H1 (cell line): ENCODE results near the gene LRP5. TPM values are rescaled to one million over a fixed set of nuclear protein-coding genes. Genes with fewer than 3 reads are reported as not detected.

Experiments
- CHD1 ChIP-seq: IDR thresholded peaks from 2 replicates; pipeline ENCODE4 v1.6.1; 2012; ENCODE audit warnings: low read depth, low read length, improper control_type of control experiment
- JUN ChIP-seq: IDR thresholded peaks from 2 replicates; pipeline ENCODE4 v1.6.1; 2011; ENCODE audit warnings: low read depth, mild to moderate bottlenecking, improper control_type of control experiment, low read length
- KDM5A ChIP-seq: fragments of 200-600 bp; IDR thresholded peaks from 2 replicates; pipeline ENCODE4 v1.7.1; 2012; ENCODE audit warnings: mild to moderate bottlenecking, low read length, inconsistent platforms, mixed read lengths
- NANOG ChIP-seq: IDR thresholded peaks from 2 replicates; pipeline ENCODE4 v1.6.1; 2011; ENCODE audit warnings: low read length, low read depth, mild to moderate bottlenecking, inconsistent platforms; ENCODE audit not compliant: insufficient read depth, poor library complexity, severe bottlenecking
- RNF2 ChIP-seq: fragments of 200-900, 300-1000 bp; sonication (generic); IDR thresholded peaks from 2 replicates; pipeline ENCODE4 v1.7.1; 2016; ENCODE audit warnings: borderline replicate concordance, low read depth, mild to moderate bottlenecking, antibody characterized with exemption, low read length; ENCODE audit not compliant: poor library complexity, severe bottlenecking; ENCODE audit errors: missing control alignments
- TAF7 ChIP-seq: optimal IDR thresholded peaks from 2 replicates; pipeline ENCODE3; 2011; ENCODE audit warnings: low read depth, mild to moderate bottlenecking, inconsistent platforms, low read length, moderate library complexity, borderline replicate concordance
- TEAD4 ChIP-seq: IDR thresholded peaks from 2 replicates; pipeline ENCODE4 v1.6.1; 2012; ENCODE audit warnings: low read depth, low read length, inconsistent platforms, mixed read lengths
- polyA plus RNA-seq, 7 experiments: library from polyadenylated mRNA; depleted of rRNA in 3 of 7; stranded (reverse) in 5 of 7; unstranded in 2 of 7; fragments of >200 nt in 5 of 7; fragments of 200-250 nt in 2 of 7; gene quantifications; 1 replicate in 5 of 7; 2 replicates in 1 of 7; 4 replicates in 1 of 7; pipeline versions ENCODE4 v1.2.1 to v1.2.3, GENCODE V29; 2011 to 2013; ENCODE audit warnings: missing spikeins in 2 of 7, mixed read lengths in 2 of 7
- total RNA-seq: library from RNA; stranded (reverse); fragmentation: NEBNext Ultra II Directional; extraction: Animal tissue kit (Norgen Biotek cat#: 25700); gene quantifications from 2 replicates; pipeline ENCODE4 v1.2.1, GENCODE V29; 2021
- TF ChIP-seq, protein P1 (sequence below): fragments of 300-600 bp; sonication (generic); IDR thresholded peaks from 2 replicates; pipeline ENCODE4 v1.7.1; 2012; ENCODE audit warnings: low read length, moderate library complexity, mild to moderate bottlenecking, inconsistent platforms; ENCODE audit not compliant: insufficient replicate concordance

The LRP5 gene
- total and polyA plus RNA-seq, 2 of the 8 experiments (the other 6 are each of a cell fraction or from before 2014, with no cell fraction given) = 19.0 to 38.9 TPM

DNA sequence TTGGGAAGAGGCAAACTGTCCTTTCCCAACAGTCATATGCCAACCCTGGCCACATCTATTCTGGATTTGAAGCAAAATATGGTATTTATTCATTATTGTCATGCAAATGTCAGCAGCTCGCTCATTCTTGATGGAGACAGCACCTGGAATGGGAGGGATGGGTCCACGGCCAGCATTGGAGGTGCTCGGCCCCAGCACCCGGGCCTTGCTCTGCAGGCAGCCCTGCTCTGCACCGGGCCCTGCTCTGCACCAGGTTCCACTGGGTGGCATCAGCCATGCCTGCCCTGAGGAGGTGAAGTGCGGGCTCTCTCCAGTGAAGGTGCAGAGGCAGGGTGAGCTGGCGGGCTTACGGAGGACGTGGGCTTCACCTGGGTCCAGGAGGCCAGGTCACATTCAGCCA, 19.8 kb downstream of the LRP5 start (continued):
- TF ChIP-seq, protein P1, sequence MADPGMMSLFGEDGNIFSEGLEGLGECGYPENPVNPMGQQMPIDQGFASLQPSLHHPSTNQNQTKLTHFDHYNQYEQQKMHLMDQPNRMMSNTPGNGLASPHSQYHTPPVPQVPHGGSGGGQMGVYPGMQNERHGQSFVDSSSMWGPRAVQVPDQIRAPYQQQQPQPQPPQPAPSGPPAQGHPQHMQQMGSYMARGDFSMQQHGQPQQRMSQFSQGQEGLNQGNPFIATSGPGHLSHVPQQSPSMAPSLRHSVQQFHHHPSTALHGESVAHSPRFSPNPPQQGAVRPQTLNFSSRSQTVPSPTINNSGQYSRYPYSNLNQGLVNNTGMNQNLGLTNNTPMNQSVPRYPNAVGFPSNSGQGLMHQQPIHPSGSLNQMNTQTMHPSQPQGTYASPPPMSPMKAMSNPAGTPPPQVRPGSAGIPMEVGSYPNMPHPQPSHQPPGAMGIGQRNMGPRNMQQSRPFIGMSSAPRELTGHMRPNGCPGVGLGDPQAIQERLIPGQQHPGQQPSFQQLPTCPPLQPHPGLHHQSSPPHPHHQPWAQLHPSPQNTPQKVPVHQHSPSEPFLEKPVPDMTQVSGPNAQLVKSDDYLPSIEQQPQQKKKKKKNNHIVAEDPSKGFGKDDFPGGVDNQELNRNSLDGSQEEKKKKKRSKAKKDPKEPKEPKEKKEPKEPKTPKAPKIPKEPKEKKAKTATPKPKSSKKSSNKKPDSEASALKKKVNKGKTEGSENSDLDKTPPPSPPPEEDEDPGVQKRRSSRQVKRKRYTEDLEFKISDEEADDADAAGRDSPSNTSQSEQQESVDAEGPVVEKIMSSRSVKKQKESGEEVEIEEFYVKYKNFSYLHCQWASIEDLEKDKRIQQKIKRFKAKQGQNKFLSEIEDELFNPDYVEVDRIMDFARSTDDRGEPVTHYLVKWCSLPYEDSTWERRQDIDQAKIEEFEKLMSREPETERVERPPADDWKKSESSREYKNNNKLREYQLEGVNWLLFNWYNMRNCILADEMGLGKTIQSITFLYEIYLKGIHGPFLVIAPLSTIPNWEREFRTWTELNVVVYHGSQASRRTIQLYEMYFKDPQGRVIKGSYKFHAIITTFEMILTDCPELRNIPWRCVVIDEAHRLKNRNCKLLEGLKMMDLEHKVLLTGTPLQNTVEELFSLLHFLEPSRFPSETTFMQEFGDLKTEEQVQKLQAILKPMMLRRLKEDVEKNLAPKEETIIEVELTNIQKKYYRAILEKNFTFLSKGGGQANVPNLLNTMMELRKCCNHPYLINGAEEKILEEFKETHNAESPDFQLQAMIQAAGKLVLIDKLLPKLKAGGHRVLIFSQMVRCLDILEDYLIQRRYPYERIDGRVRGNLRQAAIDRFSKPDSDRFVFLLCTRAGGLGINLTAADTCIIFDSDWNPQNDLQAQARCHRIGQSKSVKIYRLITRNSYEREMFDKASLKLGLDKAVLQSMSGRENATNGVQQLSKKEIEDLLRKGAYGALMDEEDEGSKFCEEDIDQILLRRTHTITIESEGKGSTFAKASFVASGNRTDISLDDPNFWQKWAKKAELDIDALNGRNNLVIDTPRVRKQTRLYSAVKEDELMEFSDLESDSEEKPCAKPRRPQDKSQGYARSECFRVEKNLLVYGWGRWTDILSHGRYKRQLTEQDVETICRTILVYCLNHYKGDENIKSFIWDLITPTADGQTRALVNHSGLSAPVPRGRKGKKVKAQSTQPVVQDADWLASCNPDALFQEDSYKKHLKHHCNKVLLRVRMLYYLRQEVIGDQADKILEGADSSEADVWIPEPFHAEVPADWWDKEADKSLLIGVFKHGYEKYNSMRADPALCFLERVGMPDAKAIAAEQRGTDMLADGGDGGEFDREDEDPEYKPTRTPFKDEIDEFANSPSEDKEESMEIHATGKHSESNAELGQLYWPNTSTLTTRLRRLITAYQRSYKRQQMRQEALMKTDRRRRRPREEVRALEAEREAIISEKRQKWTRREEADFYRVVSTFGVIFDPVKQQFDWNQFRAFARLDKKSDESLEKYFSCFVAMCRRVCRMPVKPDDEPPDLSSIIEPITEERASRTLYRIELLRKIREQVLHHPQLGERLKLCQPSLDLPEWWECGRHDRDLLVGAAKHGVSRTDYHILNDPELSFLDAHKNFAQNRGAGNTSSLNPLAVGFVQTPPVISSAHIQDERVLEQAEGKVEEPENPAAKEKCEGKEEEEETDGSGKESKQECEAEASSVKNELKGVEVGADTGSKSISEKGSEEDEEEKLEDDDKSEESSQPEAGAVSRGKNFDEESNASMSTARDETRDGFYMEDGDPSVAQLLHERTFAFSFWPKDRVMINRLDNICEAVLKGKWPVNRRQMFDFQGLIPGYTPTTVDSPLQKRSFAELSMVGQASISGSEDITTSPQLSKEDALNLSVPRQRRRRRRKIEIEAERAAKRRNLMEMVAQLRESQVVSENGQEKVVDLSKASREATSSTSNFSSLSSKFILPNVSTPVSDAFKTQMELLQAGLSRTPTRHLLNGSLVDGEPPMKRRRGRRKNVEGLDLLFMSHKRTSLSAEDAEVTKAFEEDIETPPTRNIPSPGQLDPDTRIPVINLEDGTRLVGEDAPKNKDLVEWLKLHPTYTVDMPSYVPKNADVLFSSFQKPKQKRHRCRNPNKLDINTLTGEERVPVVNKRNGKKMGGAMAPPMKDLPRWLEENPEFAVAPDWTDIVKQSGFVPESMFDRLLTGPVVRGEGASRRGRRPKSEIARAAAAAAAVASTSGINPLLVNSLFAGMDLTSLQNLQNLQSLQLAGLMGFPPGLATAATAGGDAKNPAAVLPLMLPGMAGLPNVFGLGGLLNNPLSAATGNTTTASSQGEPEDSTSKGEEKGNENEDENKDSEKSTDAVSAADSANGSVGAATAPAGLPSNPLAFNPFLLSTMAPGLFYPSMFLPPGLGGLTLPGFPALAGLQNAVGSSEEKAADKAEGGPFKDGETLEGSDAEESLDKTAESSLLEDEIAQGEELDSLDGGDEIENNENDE = no peak
- TF ChIP-seq TAF7 = no peak
- TF ChIP-seq JUN = no peak
- TF ChIP-seq RNF2 = no peak
- no peak for TF ChIP-seq KDM5A
- no peak for TF ChIP-seq TEAD4
- TF ChIP-seq NANOG = no peak
- TF ChIP-seq CHD1 = no peak
- TF ChIP-seq, all 59 proteins: peak for 0
